PC-3 (cell line): Measurements from ENCODE around the gene STAG3.

ENCODE experiments used
- CTCF ChIP-seq: fragments of 300-600 bp; sonication (generic); conservative IDR thresholded peaks from 2 replicates; pipeline ENCODE4 v1.5.1; 2017; ENCODE audit warnings: antibody characterized with exemption, low read depth, mild to moderate bottlenecking, low read length
- EZH2 ChIP-seq: fragments of 300-600 bp; sonication (generic); IDR thresholded peaks from one replicate; pipeline ENCODE4 v1.6.1; 2017; ENCODE audit warnings: antibody characterized with exemption, mild to moderate bottlenecking, low read length; ENCODE audit not compliant: unreplicated experiment
- EZH2phosphoT487 ChIP-seq: fragments of 300-600 bp; sonication (generic); IDR thresholded peaks from 2 replicates; pipeline ENCODE4 v1.6.1; 2018; ENCODE audit warnings: mild to moderate bottlenecking, antibody characterized with exemption, low read length, borderline replicate concordance

GRCh38 chr7:100147278-100147677, 30.4 kb upstream of the STAG3 start:
- no peak for TF ChIP-seq CTCF
- no peak for TF ChIP-seq EZH2
- no peak for TF ChIP-seq EZH2phosphoT487
